Measurements from ENCODE around the gene KCNA5. TPM values are rescaled to one million over a fixed set of nuclear protein-coding genes. Genes with fewer than 3 reads are reported as not detected.

The KCNA5 gene
- total RNA-seq, 1 experiment from 2014 or later, result not detected

GRCh38 chr12:5064913-5065490, 21.3 kb downstream of the KCNA5 start:
- BruUV-seq (replicated peaks), result no TSS peak
- H3K9me2 ChIP-seq (ENCODE audit: insufficient read depth), result no peaks in the 10 kb centered on the region
- intact Hi-C loops (cut with micrococcal nuclease), result no loop called here
- H3K9me3 ChIP-seq (ENCODE audit: control insufficient read depth in 1 of 2, insufficient read depth in 1 of 2, low read depth in 1 of 2, low read length in 2 of 2), result no peaks in the 10 kb centered on the region
- no peak overlapping the region for H2AFZ ChIP-seq (ENCODE audit: low read depth, low read length, poor library complexity, severe bottlenecking)
- TF ChIP-seq EGR1 (IDR thresholded peaks at IDR 0.05; ENCODE audit: low read depth) (no peak), RAD21 (IDR thresholded peaks at IDR 0.05; ENCODE audit: low read depth) (no peak), EZH2phosphoT487 (IDR thresholded peaks at IDR 0.05; ENCODE audit: borderline replicate concordance) (no peak), ZFX (IDR thresholded peaks at IDR 0.05) (no peak), CBX3 (IDR thresholded peaks at IDR 0.05; ENCODE audit: low read depth) (no peak)
- CTCF ChIA-PET, result no interaction called here
- H3K27ac ChIP-seq (ENCODE audit: low read depth, low read length), result no peak overlapping the region
- H3K4me3 ChIP-seq (replicated peaks in 1 of 2; ENCODE audit: low read depth in 1 of 2, low read length in 2 of 2), result no peak overlapping the region
- DNase-seq (ENCODE audit: low read depth, low spot score) (no peak), ATAC-seq (no peak)
- POLR2A ChIA-PET, result no interaction called here
- peaks cover 83% of the 10 kb centered on the region for H3K27me3 ChIP-seq (ENCODE audit: insufficient read depth, low read length)
- H3K79me2 ChIP-seq (ENCODE audit: insufficient read depth, low read length), result no peaks in the 10 kb centered on the region
- no peaks in the 10 kb centered on the region for H4K20me1 ChIP-seq (ENCODE audit: insufficient read depth)
- H3K9ac ChIP-seq (ENCODE audit: low read length), result no peak overlapping the region
- no peaks in the 10 kb centered on the region for H3K36me3 ChIP-seq (ENCODE audit: control insufficient read depth in 1 of 2, insufficient read depth in 2 of 2, low read length in 2 of 2)
- H3K4me1 ChIP-seq (ENCODE audit: control insufficient read depth in 1 of 2, insufficient read depth in 2 of 2, low read length in 2 of 2), result no peaks in the 10 kb centered on the region
- RAD21 ChIA-PET (ENCODE audit: low non-redundant PET in 1 of 2, low total read pairs in 2 of 2, uncharacterized antibody in 2 of 2, unreplicated experiment in 2 of 2), result no interaction called here
- no peak overlapping the region for H3K4me2 ChIP-seq (ENCODE audit: low read length)

DNA sequence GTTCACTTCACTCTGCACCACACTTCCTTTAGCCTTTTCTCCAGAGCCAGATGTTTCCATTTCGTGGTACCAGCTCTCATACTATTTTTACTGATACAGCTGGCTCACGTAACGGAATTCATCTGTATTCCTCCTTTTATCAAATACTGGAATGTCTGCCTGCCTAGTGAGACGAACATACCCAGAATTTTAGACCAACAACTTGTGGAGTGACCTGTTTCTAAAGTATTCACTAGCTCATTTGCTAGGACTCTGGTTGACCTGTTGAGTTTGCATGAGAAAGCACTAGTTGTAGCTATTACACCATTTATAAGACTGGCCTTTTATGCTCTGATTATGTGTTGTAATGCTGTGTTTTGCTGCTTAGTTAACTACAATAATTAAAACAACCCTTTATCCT, 22.6 kb downstream of the KCNA5 start:
- H3K4me3 ChIP-seq (replicated peaks in 1 of 2; ENCODE audit: low read depth in 1 of 2, low read length in 2 of 2), result no peak overlapping the region
- ChIA-PET POLR2A (no interaction called here), CTCF (no interaction called here), RAD21 (ENCODE audit: low non-redundant PET in 1 of 2, low total read pairs in 2 of 2, uncharacterized antibody in 2 of 2, unreplicated experiment in 2 of 2) (no interaction called here)
- no peak overlapping the region for H3K4me2 ChIP-seq (ENCODE audit: low read length)
- no peaks in the 10 kb centered on the region for H3K9me3 ChIP-seq (ENCODE audit: control insufficient read depth in 1 of 2, insufficient read depth in 1 of 2, low read depth in 1 of 2, low read length in 2 of 2)
- no peak overlapping the region for H2AFZ ChIP-seq (ENCODE audit: low read depth, low read length, poor library complexity, severe bottlenecking)
- DNase-seq (ENCODE audit: low read depth, low spot score), result no peak
- intact Hi-C loops (cut with micrococcal nuclease), result no loop called here
- no peak for TF ChIP-seq CBX3 (IDR thresholded peaks at IDR 0.05; ENCODE audit: low read depth)
- TF ChIP-seq JUND (IDR thresholded peaks at IDR 0.05), result no peak
- no peak for TF ChIP-seq CEBPB (IDR thresholded peaks at IDR 0.05; ENCODE audit: low read depth)
- TF ChIP-seq ELF1 (IDR thresholded peaks at IDR 0.05; ENCODE audit: borderline replicate concordance, low read depth), result no peak
- TF ChIP-seq ZBTB33 (IDR thresholded peaks at IDR 0.05; ENCODE audit: extremely low read depth, insufficient replicate concordance, low read length), result no peak
- TF ChIP-seq SIN3A (IDR thresholded peaks at IDR 0.05; ENCODE audit: low read depth), result no peak
- TF ChIP-seq, protein P1, sequence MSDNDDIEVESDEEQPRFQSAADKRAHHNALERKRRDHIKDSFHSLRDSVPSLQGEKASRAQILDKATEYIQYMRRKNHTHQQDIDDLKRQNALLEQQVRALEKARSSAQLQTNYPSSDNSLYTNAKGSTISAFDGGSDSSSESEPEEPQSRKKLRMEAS (IDR thresholded peaks at IDR 0.05), result no peak
- no peak for TF ChIP-seq SP1 (IDR thresholded peaks at IDR 0.05; ENCODE audit: low read depth)
- H3K36me3 ChIP-seq (ENCODE audit: control insufficient read depth in 1 of 2, insufficient read depth in 2 of 2, low read length in 2 of 2), result no peaks in the 10 kb centered on the region
- BruUV-seq (replicated peaks), result no TSS peak
- H3K9ac ChIP-seq (ENCODE audit: low read length), result no peak overlapping the region
- peaks cover 79% of the 10 kb centered on the region for H3K27me3 ChIP-seq (ENCODE audit: insufficient read depth, low read length)
- H3K4me1 ChIP-seq (ENCODE audit: control insufficient read depth in 1 of 2, insufficient read depth in 2 of 2, low read length in 2 of 2), result no peaks in the 10 kb centered on the region
- H3K9me2 ChIP-seq (ENCODE audit: insufficient read depth), result no peaks in the 10 kb centered on the region
- no peaks in the 10 kb centered on the region for H3K79me2 ChIP-seq (ENCODE audit: insufficient read depth, low read length)
- H4K20me1 ChIP-seq (ENCODE audit: insufficient read depth), result no peaks in the 10 kb centered on the region
- ATAC-seq, result no peak
- H3K27ac ChIP-seq (ENCODE audit: low read depth, low read length), result no peak overlapping the region

All from HCT116 (cell line).